AG08395 (cell line): ENCODE data around the gene CTDSPL.
A peak's percentile ranks its signal among the peaks of the same experiment; 100 is the strongest.

Experiments used
- DNase-seq: peaks from one replicate; pipeline ENCODE4 v3.0.0; 2012; ENCODE audit warnings: mixed read lengths, low spot score

Gene CTDSPL

DNA sequence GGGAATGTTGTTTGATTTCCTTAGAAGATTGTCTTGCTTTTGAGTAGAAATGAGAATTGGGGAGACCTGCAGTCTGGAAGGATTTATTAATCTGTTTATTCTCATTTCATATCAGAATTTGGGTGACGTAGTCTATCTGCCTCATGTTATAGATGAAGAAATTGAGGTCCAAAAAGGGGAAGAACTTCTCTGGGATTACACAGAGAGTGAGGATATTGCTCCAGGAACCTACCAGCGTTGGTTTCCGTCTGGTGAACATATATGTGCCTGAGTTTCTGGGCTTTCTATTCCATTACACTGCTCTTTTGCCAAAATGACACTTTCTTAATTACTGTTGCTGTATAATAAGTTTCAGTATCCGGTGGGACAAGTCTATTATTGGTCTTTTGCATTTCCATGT, 51.8 kb downstream of the CTDSPL start:
- no peak for DNase-seq

DNA sequence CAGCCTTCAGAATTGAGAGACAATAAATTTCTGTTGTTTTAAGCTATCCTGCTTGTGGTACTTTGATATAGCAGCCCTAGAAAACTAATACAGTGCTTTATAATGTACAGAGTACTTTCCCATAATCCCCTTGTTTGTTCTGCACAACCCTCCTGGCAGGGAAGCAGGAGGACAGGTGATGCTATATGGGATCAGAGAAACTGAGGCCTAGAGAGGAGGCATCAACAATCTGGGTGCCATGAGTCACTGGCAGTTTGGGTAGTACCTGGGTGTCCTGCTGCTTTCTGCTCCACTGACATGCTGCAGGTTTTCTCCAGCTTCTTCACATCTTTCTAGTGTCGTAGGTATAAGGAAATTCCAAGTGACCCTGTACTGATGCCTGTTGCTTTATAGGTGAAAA, 55.0 kb downstream of the CTDSPL start:
- no peak for DNase-seq

DNA sequence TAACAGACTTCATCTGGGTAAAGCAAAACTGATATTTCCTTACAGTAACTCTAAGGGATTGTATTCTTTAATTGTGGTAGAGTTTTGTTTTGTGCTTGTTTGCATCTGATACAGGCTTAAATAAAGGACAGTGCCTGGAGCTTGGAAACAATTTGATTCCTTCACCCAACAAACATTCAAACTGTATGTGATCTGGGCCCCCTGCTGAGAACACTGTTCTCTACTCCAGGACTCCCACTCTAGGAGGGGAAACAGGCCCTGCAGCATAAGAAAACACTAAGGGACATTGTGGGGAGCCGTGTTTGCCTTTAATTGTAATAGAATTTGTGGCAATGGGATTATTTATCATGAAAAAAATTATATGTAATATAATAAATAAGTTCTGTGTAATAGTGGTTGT, 56.9 kb downstream of the CTDSPL start:
- DNase-seq = no peak

DNA sequence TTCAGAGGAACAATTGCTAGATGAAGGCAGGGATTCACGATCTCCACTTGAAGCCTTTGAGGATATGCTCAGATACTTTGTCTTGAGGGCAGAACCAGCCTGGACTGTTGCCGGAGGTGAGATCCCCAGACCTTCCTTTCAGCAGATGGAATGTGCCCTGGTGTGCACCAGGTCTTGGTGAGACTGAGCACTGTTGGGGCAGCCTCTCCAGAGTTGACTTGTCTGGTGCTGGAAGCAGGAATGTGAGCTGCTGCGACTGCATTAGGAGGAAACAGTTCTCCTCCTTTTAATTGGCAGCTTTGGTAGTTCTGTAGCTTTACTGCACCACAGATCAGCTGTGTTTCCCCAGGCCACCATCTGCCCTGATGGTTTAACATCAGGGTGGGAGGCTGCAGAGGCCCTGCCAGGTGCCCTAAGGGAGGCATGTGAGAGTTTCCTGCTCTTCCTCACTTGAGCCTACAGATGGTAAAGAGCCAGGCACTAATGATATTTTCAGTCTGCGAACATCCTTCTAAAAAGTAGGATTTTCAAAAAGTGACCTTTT, 58.5 kb downstream of the CTDSPL start:
- no peak for DNase-seq

DNA sequence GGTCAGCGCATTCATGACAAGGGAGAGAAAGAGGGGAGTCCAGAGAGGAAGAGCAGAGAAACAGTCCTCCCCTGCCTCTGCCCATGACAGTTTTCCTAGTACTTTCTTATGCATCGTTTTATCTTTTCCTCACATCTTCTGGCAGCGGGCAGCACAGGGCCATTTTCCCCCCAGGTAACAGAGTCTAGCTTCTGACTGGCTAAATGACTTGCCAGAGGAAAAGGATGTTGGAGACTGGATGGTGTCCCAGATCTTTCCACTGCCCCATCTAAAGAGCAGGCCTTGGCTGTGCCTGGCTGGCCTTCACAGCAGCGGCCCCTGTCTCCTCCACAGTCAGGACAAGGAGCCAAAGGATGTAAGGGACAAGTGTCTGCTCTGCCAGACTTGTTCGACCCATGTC, 59.3 kb downstream of the CTDSPL start:
- DNase-seq = no peak

DNA sequence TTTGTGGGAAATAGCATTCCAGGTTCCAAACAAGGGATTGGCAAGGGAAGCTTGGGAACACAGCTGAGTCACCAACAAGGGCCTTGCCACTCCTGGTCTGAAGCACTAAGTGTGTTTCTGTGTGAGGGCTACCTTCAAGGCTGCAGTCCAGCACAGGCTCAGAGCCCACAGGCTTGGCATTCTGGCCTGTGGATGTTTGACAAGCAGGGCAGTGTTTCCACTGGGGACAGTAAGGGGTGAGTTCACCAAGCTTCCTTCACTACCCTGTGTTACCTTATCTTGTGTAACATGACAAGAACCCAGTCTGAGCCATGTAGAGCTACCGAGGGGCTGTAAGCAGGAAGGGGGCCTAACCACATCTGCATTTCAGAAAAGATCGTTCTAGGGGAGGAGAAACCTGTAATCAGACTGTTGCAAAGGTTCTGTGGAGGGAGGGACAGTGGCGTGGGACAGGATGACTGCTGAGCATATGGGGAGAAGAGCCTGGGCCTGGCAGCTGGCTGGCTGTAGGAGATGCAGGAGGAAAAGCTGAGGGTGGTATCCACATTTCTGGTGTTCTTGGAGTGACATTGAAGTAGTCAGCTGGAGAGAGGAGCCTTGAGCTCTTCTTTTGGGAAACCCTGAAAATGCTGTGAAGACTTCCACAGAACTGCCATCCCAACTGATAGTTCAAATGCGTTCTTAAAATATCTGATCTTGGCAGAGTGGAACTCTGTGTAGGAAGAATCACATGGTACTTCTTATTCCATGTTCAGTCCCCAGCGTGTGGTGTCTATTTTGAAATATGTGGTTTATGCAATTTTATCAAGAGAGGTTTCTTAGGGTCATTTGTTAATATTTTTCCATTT, 61.3 kb downstream of the CTDSPL start:
- DNase-seq = peak; percentile 76

DNA sequence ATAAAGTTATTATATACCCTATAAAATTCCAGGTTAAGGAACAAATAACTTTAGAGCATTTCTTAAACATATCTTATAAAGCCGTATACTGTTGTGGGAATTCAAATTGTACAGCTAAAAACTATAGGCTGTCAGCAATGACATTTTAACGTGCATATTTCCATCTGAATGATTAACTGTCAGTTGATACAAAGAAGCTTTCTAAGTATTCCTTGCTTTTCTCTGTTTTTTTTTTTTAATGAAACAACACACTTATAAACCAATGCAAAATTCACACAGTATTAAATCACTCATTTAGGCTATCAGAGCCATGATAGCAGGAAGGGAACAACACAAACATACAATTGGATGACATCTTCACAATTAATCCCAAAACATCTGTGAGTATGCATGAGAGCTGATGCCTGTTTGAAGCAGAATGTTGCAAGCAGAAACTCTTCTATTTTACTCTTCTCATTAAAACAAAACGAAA, 61.9 kb downstream of the CTDSPL start:
- DNase-seq = no peak

DNA sequence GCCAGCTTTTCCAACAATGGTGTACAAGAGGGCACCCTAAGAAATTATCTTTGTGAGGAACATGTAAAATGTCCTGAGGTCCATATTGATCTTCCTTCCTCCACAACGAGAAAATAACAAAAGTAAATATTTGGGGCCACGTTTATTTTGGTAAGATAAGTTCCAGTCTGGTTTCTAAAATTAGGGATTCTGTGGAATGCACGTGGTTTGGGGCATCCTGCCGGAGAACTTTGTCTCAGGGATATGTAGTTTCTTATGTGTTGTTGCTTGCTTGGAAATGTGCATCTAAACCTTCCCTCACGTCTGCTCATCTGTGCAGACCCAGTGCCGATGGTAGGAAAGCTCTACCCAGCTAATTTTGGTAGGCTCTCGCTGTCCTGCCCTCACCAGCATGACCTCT, 62.8 kb downstream of the CTDSPL start:
- DNase-seq = no peak

DNA sequence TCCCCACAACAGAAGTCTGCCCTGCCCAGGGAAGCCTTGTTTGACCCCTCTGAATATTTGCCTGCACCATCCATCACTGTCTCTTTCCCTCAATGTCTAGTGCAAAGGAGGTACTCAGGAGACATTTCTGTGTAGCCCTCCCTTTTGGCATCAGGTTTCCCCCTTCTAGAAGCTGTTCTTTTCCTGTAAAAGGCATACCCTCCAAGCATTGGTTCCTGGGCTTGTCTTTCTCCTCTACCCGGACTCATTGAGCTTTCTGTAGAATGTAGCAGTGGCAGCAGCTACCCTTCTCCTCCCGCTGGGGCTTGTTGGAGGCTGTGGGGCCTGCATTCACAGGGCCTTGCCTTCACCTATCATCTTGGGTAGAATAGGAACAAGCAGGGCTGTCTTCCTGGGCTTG, 63.5 kb downstream of the CTDSPL start:
- no peak for DNase-seq

DNA sequence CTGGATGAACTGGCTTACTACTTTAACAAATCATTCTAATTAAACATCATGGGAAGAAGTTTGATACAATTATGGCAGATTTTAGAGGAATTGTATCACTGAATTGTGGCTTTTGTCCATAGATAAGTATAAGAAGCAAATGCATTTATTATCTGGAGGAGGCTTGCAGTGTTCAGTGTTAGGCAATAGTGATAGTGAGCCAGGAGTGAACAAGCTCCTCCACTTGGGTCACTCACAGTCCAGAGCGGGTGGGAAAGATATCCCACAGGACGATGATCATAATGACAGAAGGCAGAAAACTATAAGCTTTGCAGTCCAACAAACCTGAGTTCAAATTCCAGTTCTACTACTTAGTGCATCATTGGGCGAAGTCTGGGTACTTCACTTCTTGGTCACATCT, 64.9 kb downstream of the CTDSPL start:
- DNase-seq = no peak

DNA sequence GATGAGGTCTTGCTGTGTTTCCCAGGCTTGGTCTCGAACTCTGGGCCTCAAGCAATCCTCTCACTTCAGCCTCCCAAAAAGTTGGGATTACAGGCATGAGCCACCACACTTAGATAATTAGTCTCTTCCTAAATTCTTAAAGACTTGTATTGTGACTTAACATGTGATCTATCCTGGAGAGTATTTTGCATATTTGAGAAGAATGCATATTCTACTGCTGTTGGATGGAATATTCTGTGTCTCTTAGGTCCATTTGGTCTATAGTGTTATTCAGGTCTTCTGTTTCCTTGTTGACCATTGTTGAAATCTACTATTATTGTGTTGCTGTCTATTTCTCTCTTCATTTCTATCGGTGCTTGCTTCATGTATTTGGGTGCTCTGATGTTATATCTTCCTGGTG, 68.8 kb downstream of the CTDSPL start:
- no peak for DNase-seq

DNA sequence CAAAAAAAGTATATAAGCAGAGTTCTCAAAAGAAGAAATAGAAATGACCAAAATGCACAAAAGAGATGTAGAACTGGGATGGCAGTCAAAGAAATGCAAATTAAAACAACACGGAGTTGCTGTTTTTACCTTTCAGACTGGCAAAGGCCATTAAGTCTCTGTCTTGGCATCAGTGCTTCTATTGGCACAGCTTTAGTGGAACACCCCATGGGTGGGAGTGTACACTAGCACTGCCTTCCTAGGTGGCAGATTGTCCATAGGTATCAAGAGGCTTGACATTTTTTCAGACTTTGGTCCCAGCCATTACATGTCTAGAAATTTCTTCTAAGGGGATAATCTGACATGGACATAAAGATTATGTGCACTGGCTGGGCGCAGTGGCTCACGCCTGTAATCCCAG, 70.8 kb downstream of the CTDSPL start:
- DNase-seq = no peak

DNA sequence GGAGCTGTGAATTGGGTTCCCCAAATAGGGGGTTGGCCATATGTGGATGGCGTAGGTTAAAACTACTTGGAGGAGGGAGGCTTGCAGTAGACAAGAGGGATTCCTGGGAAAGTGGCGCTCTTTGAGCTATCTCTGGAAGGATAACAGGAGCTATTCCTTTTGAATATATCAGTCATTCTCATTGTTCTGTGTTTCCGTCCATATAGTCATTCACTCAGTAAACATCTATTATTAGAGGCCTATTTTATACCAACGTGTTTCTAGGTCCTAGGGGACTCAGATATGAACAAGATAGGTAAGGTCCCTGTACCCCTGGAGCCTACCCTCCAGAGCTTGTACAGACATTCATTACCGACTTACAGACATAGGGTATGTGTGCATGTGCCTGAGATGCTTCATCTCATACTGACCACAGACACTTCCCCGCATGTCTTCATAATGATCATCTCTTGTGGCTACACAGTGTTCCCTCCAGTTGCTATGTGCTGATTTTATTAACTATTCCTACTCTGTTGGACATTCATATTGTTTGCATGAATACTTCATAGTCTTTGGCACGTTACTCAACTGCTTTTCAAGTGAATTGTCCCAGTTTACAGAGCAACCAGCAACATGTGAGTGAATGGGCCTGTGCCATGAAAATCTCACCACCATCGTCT, 73.1 kb downstream of the CTDSPL start:
- no peak for DNase-seq

DNA sequence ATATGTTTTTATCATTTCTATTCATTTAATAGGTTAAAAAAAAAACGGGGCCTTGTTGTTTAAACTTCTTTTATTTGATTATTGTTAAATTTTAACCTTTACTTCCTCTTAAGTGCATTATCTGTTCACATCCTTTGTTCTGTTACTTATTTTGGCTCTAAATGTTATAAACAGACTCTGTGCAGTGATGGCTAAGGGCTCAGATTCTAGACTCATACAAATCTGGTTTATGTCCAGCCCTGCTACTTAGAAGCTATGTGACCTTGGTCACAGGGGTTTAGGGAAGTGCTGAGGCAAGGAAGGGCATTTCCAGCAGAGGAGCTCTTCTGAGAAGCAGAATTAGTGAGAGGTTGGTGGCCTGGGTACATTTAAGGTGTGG, 73.6 kb downstream of the CTDSPL start:
- no peak for DNase-seq

DNA sequence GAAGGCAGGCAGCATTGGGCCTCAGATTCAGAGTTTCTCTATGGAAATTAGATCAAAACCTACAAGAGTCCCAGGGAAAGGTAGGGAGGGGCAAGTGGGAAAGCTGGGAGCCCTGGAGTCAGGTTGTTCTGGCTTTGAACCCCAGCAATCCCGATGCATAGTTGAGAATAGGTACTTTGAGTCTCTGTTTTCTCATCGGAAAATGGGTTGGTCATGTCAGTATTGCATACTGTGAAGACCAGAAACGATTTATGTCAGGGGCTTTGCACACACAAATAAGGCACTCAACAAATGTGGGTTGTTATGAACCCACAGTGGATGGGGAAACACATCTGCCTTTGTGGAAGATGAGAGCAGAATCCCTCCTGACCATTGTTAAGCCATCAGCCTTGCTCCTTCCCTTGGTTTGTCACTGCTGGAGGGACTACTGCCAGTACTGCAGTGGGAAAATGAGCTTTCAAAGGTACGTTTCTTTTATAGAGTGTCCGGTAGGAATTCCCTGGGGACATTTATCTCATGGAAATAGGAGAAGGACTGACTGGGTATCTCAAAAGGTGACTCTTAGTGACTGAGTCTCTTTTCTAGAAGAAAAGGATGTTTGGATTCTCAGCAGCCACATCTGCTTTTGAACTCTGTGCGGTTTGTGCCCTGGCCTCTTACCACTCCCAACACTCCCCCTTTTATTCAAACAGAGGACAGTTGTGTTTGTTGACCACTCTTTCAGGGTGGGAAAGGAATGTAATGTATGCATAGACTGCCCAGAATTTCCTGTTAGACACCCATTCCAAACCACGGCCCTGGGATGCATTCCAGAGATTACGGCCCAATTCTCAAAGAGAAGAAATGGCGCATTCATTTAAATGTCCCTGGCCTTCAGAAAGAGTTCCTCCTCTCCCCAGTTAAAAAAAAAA, 74.3 kb downstream of the CTDSPL start:
- peak; percentile 93 for DNase-seq

DNA sequence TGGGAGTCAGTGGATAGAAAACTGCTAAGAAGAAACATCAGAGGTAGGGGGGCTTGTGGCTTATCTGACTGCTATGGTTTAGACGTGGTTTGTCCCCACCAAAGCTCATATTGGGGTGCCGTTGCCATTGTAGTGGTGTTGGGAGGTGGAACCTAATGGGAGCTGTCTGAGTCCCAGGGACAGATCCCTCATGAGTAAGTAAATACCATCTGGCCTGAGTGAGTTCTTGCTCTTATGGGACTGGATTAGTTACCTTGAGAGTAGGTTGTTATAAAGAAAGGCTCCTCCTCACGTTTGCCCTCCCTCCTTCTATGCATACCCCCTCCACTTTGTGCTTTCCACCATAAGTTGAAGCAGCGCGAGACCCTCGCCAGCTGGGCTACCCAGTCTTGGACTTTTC, 75.5 kb downstream of the CTDSPL start:
- no peak for DNase-seq

DNA sequence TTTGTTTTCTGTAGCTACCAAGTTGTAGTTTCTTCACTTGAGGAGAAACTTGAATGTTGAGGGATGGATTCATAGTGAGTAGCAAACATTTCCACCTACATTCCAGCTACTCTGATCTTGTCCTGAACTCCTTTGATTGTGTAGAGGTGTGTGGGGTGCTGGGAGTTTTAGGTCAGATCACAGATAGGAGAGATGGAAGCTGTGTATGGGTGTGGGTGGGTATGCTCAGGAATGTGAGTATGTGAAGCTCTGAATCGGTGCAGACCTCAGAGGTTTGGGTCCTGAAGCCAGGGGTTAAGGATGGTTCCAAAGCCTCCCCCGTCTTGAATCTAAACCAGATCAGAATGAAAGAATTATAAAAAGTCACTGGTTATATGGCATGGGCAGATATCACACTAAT, 76.3 kb downstream of the CTDSPL start:
- no peak for DNase-seq

DNA sequence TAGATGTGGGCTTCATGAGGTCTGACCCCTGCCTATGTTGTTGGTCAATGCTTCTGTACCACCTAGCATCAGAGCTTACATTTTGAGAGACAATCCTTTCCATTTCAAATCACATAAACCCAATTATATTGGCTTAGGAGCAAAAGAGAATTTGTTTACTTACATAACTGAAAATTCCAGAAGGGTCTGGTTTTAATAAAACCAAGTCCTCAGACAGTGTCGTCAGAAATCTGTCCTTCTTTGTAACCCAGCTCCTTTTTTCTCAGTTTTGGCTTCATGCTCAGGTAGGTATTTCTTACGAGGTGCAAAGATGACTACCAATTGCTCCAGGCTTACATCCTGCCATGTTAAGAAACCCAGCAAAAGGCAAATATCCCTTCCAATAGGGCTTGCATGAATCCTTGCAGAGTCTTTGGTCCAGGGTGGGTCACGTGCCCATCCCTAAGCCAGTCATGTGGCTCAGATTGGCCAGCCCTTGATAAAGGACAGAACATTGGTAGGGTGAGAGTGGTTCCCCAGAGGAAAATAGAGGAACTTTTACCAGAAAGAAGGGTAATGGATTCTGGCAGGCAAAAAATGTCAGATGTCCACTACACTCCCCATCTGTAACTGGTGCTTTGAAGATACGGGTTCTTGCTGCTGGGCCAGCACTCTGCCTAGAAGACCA, 78.7 kb downstream of the CTDSPL start:
- no peak for DNase-seq

DNA sequence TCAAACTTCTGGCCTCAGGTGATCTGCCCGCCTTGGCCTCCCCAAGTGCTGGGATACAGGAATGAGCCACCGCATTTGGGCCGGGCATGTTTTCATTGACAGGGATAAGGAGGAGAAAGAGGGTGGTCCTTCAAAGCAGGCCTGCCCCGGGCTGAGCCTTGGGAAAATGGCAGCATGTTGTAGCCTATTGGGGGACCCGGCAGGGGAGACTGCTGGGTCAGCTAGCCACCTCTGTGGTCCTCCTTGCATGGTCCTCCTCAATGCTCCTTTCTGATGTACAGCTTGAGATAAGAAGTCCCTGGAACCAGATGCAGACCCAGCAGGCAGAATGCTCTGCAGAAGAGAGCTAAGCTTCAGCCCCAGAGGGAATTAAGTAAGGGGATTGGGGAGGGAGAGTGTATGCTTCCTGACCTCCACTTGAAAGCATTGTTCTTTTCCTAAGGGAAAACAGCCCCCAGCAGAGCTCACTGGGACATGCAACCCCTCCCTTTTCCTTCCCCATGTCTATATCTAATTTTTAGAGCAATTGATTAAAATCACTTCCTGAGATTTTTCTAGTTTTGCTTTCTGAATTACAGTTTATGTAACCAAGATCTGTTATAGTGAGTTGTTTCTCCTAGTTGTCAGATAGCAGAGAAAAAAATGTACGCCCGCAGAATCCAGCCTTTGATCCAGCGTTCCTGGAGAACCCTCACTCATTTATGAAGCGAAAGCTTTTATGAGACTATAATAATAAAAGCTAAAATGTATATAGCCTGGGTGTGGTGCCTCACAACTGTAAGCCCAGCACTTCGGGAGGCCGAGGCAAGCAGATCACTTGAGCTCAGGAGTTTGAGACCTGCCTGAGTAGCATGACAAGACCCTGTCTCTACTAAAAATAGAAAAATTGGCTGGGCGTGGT, 80.2 kb downstream of the CTDSPL start:
- DNase-seq = no peak

DNA sequence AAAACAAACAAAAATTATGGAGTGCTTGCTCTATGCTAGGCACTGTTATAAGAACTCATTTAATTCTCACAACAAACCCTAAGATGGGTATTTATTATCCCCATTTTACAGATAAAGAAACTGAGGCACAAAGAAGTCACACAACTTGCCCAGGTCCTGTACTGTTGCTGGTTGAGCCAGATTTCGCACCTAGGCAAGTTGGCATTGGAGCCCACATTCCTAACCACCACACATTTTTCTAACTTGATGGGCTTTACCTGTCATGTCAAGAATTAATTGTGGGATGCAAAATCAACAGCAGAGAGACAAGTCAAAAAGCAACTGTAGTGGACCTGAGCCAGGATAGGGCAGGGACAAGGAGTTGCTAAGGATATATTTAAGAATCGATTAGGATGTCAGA, 81.0 kb downstream of the CTDSPL start:
- no peak for DNase-seq

DNA sequence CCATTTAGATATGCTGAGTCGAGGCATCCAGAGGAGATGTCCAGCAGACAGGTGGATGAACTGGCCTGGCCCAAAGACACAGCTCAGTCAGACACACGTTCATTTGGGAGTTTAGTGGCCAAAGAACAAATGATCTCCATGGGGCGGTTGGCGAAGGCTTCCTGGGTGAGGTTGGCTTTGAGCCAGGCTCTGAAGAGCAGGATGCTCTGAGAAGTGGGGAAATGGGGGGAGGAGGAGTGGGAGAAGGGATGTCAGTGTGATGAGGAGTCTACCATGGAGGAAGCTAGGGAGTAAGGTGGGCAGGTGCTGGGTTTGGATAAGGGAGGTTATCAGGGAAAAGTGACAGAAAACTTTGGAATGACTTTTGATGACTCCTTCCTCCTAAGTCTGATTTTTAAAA, 81.4 kb downstream of the CTDSPL start:
- DNase-seq = no peak
